GM18870 (cell line): ENCODE measurements around the gene ATP6V0D1.

Source experiments
- ATAC-seq: cut with Tn5 transposase; IDR thresholded peaks from one replicate; pipeline ENCODE4 v1.9.1; 2021; ENCODE audit warnings: moderate library complexity; ENCODE audit not compliant: unreplicated experiment

ATP6V0D1 gene

DNA sequence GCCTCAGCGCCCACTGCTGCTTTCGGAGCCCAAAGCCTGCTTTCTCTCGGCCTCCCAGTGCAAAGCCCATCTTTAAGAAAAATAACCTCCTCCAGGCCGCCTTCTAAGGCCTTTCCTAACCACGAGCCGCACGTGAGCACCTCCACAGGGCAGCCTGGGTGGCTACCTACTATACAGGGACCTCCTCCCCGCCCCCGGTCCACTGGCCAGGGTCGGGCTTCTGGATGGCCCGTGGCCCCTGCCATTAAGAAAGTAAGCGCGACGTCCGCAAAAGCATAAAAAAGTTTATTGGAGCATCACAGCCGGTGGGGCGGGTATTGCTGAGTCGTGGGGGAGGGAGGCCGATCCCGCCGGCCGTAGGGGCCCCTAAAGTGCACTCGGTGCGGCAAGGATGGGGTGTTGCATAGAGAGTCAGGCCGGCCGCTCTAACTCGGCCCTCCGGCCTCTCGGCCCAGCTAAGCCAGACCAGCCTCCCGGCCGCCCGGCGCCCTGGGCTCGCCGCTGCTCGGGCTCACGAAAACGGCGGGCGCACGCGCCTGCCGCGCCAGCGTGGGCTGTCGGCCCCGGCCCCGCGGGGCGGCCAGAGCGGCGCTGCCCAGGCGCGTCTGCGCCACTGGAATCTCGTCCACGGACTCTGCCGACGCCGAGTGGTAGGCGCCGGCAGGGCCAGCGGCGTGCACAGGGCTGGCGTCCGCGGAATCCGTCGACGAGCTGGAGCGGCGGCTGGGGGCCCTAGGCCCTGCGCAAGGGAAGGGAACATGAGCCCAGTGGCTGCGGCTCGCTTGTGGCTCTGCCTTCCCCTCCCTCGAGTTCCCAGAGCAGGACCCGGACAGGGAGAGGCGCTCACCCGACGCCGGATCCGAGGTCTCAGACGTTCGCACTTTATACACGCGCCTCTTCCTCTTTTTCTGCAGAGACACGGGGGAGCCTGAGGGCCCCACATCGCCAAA lies 86.5 kb downstream of the ATP6V0D1 start:
- ATAC-seq: no peak

DNA sequence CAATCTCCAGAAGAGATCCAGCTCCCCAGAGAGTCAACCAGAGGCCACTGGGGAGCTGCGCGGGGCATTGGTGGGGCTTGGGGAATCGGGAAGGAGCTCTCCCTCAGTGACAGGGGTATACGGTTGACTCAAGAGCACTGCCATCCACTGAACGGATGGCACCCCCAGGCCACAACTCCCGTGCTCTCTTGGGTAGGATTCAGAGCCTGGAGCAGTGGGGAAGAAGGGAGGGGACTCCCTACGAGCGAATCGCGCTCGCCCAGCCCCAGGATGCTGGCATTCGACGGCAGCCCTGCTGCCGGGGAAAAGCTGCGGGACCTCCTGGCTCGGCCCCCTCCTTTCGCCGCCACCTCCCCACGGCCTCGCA lies 87.2 kb downstream of the ATP6V0D1 start:
- ATAC-seq: no peak

DNA sequence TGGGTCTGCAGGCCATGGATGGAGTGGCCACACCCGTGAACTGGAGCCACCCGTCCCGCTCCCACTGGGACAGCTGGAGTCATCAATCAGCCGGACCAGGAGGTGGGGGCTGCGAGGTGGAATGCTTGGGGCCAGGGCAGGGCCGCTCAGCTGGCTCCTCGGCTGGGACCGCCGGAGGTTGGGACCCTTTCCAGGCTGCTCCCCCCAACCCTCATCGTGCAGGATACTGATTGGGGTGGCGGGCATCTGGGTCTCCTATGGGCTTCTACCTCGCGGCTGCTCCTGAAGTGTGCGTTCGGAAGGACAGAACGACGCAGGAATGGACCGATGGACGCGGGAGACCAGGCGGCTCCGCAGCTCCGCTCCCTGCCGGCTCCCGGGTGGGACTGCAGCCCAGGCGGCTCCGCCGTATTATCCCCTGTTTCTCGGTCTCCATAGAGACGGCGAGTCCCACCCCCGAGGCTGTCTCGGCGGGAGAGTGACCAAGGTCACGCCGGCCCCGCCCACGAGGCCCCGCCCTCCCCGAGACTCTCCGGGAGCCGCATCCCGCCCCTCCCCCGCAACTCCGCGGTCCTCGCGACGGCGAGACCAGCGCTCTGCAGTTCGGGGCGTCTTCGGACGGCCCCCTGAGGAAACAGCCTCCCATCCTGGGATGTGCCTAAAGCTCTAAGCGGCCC lies 87.7 kb downstream of the ATP6V0D1 start, which contains the start of gene TPPP3:
TPPP3 (minus strand) TSS at position 388 of the 677 bp plus-strand sequence. CDS start 2,387 bp downstream, outside the sequence.
- ATAC-seq: no peak

DNA sequence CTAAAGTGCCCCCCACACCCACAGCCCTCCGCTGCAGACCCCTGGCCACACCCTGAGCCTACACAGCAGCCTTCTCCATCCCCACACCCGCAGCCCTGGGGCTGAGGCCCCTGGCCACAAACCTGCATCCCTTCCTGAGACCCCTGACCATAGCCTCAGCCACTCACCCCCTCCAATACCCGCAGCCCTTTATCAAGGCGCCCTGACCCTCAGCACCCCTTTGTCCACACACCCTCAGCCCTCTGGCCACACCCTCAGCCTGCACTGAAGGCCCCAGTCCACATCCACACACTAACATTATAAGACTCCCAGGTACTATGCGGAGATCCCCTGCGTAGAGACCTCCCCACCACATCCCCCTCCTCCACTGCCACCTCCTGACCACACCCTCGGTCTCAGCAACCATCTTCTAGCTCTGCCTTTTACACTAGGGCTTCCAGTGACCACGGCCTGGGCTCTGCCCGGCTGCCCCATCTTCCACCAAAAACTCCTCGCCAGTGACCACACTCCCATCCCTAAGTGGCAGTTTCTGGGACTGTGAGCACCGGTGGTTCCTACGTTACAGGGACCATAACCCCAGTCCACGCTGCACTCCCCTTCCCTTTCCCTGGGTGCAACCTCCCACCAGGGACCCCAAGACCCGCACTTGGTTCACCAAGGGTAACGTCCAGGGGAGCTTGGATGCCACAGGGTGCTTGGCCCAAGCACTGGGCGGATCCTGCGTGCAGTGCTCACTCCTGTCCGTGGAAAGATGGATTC lies 88.5 kb downstream of the ATP6V0D1 start:
- no peak for ATAC-seq

DNA sequence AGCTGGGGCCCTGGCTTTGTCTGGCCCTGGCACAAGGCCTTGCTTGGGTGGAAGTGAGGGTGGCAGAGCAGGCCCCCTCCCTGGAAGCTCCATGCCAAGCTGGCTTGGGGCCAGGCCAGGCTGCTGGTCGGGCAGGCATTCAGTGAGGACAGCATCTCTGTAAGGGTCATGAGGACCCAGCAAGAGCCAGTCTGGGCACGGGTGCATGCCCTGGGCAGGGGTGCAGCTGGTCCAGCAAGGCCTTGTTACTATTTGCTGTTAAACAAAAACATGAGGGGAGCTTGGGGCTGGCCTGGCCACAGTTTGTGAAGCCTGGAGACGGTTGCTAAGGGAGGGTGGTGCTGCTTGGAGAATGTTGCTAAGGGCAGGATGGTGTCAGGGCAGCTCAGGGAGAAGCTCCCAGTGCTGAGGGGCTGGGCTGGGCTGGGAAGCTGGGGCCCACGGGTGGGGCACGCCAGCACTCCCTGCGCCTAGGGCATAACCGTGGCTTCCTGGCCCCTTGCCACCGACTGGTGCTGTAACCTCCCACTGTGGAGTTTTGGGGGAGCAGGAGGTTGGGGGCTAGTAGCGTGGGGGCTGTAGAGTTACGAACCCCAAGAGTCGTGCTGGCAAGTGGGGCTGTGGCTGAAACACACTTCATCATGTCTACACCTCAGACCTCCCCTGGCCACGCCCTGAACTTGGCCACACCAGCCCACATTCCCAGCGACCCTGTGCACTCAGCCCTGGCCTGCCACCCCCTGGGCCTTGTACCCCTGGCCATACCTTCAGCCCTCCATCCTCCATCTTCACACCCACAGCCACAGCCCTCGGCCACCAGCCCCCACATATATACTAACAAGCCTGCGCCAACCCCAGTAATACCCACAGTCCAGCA lies 89.3 kb downstream of the ATP6V0D1 start:
- ATAC-seq: no peak

DNA sequence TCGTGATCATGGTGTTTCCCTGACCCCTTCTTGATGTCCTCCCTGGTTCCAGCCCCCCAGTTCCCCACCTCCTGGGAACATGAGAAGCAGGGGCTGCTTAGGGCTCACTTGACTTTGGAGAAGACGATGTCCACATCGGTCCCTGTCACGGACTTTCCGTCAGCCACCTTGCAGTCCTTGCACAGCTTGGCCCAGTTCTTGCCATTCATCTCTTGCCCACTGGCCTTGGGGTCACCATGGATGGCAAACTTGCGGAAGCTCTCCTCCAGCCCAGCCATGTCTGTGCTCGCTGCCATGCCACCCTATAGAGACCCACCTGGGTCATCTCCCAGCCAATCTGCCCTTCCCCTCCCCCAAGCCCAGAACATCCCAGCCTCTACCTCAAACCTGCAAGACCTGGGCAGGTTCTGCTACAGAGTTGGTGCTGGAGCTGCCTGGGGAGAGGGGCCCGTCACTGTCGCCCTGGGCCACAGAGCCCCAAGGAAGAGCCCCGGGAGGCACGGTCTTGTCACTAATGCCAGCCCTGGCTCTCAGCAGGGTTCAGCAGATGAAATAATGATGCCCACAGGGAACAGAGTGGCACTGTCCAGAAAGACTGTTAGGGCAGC lies 90.0 kb downstream of the ATP6V0D1 start:
- ATAC-seq: no peak

DNA sequence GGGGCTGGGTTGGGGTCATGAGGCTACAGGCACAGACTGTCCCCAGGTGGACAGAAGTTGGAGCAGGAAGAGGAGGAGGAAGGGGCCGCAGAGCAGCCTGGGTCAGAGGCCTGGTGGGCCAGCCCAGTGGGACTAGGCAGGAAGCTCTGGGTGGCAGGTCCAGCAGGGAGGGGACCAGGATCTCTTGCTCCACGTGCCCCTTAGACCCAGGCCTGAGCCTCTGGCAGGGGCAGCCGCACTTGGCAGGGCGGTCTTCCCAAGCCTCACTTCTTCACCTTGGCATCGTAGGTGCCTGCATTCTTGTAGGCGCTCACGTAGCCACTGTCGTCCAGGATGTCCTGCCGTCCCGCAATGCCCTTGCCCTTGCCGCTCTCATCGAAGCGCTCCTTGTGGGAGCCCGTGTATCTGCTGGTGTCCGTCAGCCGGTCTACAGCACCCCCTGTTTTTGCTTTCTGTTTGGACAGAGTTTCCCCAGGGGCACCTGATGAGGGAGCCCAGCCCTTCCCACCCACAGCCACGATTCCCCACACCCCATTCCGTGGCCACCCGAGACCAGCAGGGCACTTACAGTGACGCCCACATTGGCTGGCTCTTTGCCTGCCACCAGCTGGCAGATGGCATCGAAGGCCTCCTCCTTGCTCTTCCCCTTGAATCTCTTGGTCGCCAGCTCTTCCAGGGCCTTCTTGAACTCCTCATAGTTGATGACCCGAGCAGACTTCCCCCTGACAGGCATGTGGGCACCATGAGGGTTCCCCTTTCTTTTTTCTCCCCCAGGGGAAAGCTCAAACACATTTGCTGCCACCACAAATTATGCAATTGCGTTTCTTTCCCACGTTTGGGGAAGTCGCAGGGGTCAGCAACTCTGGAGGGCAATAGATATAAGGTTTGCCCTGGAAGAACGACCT lies 90.8 kb downstream of the ATP6V0D1 start:
- no peak for ATAC-seq

DNA sequence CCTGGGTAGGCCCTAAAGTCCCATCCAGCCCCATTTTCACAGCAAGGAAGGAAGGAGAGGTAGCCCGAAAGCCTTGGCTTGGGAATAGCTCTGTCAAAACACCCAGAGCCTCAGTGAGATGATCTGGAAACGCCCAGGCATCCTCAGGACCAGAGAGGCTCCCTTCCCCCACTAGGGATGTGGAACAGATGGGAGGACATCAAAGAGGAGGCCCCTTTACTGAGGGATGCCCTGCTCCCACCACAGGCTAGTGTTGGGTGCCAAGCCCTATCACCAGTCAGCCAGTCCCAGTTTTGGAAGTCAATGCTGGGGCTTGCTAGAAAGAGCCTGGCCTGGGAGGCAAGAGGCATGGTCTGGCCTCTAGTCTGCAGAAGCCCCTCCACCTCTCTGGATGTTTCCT lies 92.4 kb downstream of the ATP6V0D1 start:
- ATAC-seq: no peak

DNA sequence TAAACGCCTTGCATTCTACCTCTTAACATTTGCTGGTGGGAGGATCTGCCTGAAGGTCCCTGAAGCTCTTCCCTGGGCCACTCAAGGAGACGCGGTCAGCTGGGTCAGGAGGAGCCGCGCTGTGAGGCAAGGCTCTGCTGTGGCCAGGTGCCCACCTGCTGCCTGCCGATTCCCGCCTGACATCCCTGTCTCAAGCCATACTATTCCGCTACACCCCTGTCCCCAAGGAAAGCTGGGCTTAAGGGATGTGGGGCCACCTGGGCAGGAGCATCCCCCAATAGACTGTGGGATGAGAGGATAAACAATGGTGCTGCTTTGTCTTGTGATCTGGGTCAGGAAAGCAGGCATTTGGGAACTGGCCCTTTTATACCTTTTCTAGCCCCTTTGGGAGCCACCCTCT lies 92.8 kb downstream of the ATP6V0D1 start:
- no peak for ATAC-seq
